Measurements from ENCODE around the gene TRIM31. TPM values are rescaled to one million over a fixed set of nuclear protein-coding genes. Genes with fewer than 3 reads are reported as not detected.
A peak's percentile ranks its signal among the peaks of the same experiment; 100 is the strongest.

Gene TRIM31
- total RNA-seq, 1 donor from 2014 or later = 1.8 TPM

- Mint-ChIP-seq H3K9me3 (peaks cover 3% of the 10 kb centered on the region), H3K27ac (peak within 1 kb of the TSS; percentile 98), H3K4me3 (peak within 1 kb of the TSS; percentile 95), H3K4me1 (ENCODE audit: unreplicated experiment) (peaks cover 33% of the 10 kb centered on the region), H3K36me3 (peaks cover 33% of the 10 kb centered on the region), H3K27me3 (peaks cover 38% of the 10 kb centered on the region)
- DNase-seq (ENCODE audit: extremely low spot score, unreplicated experiment) = peak; percentile 97
- TF ChIP-seq CTCF (conservative IDR thresholded peaks at IDR 0.05) = no peak
Observed at GRCh38 chr6:30066577-30067459, 46.1 kb downstream of the TRIM31 start, which contains the start of gene PPP1R11. Gene PPP1R11 (plus strand): TSS chr6:30067198. CDS start chr6:30067411, 213 bp downstream.

- no peak for DNase-seq (ENCODE audit: extremely low spot score, unreplicated experiment)
- TF ChIP-seq CTCF (conservative IDR thresholded peaks at IDR 0.05) = no peak
- H3K27ac Mint-ChIP-seq = peak overlapping the region; percentile 98
- peaks cover 32% of the 10 kb centered on the region for H3K27me3 Mint-ChIP-seq
- peak overlapping the region; percentile 95 for H3K4me3 Mint-ChIP-seq
- peaks cover 35% of the 10 kb centered on the region for H3K4me1 Mint-ChIP-seq (ENCODE audit: unreplicated experiment)
- peaks cover 36% of the 10 kb centered on the region for H3K36me3 Mint-ChIP-seq
- H3K9me3 Mint-ChIP-seq = no peaks in the 10 kb centered on the region
Observed at GRCh38 chr6:30066082-30066481, 46.8 kb downstream of the TRIM31 start.

GRCh38 chr6:30063315-30063714 lies 49.6 kb downstream of the TRIM31 start:
- Mint-ChIP-seq H3K36me3 (peaks cover 17% of the 10 kb centered on the region), H3K4me1 (ENCODE audit: unreplicated experiment) (peaks cover 42% of the 10 kb centered on the region), H3K9me3 (no peaks in the 10 kb centered on the region), H3K27ac (no peak overlapping the region), H3K27me3 (peaks cover 10% of the 10 kb centered on the region), H3K4me3 (peak overlapping the region; percentile 73)
- TF ChIP-seq CTCF (conservative IDR thresholded peaks at IDR 0.05) = no peak
- no peak for DNase-seq (ENCODE audit: extremely low spot score, unreplicated experiment)

GRCh38 chr6:30062471-30063178 lies 50.3 kb downstream of the TRIM31 start:
- Mint-ChIP-seq H3K27me3 (peaks cover 3% of the 10 kb centered on the region), H3K9me3 (no peaks in the 10 kb centered on the region), H3K27ac (no peak overlapping the region), H3K4me1 (ENCODE audit: unreplicated experiment) (peaks cover 37% of the 10 kb centered on the region), H3K4me3 (peak overlapping the region; percentile 99), H3K36me3 (peaks cover 10% of the 10 kb centered on the region)
- DNase-seq (ENCODE audit: extremely low spot score, unreplicated experiment) = no peak
- TF ChIP-seq CTCF (conservative IDR thresholded peaks at IDR 0.05) = no peak

- H3K27me3 Mint-ChIP-seq = no peaks in the 10 kb centered on the region
- no peak for DNase-seq (ENCODE audit: extremely low spot score, unreplicated experiment)
- peaks cover 33% of the 10 kb centered on the region for H3K4me1 Mint-ChIP-seq (ENCODE audit: unreplicated experiment)
- peak overlapping the region; percentile 98 for H3K27ac Mint-ChIP-seq
- TF ChIP-seq CTCF (conservative IDR thresholded peaks at IDR 0.05) = no peak
- H3K36me3 Mint-ChIP-seq = peaks cover 7% of the 10 kb centered on the region
- no peaks in the 10 kb centered on the region for H3K9me3 Mint-ChIP-seq
- peak overlapping the region; percentile 99 for H3K4me3 Mint-ChIP-seq
Observed at GRCh38 chr6:30061858-30062458, 50.9 kb downstream of the TRIM31 start.

Measured in type B pancreatic cell (in vitro differentiated cells).